Esophagus muscularis mucosa (tissue), 4 donors: Measurements from ENCODE around the gene ARL4C. TPM values are rescaled to one million over a fixed set of nuclear protein-coding genes. Genes with fewer than 3 reads are reported as not detected.

ENCODE experiments used
- DNase-seq: peaks from one replicate; pipeline ENCODE4 v3.0.0-alpha.2; 2017; ENCODE audit errors: extremely low spot score
- H3K27ac ChIP-seq, 4 donors: fragments of 200-600 bp; sonication (generic); replicated peaks in 1 of 4; 1 replicate in 3 of 4; 2 replicates in 1 of 4; pipeline ENCODE4 v1.5.1; 2016 to 2019; ENCODE audit warnings: mild to moderate bottlenecking in 1 of 4
- H3K27me3 ChIP-seq, 4 donors: fragments of 200-600 bp; sonication (generic); one replicate each; pipeline versions ENCODE4 v1.5.1 to v1.6.0; 2016 to 2019
- H3K36me3 ChIP-seq, 4 donors: fragments of 200-600 bp; sonication (generic); one replicate each; pipeline ENCODE4 v1.5.1; 2016 to 2019
- H3K4me1 ChIP-seq, 4 donors: fragments of 200-600 bp; sonication (generic); one replicate each; pipeline ENCODE4 v1.5.1; 2016 to 2019
- H3K4me3 ChIP-seq, 4 donors: fragments of 200-600 bp; sonication (generic); 1 replicate in 2 of 4; 2 replicates in 2 of 4; pipeline ENCODE4 v1.5.1; 2016 to 2019; ENCODE audit warnings: mild to moderate bottlenecking in 4 of 4, moderate library complexity in 1 of 4
- H3K9me3 ChIP-seq, 4 donors: fragments of 200-600 bp; sonication (generic); 1 replicate in 3 of 4; 2 replicates in 1 of 4; pipeline ENCODE4 v1.5.1; 2016 to 2019
- CTCF ChIP-seq, 3 experiments: fragments of 200-600 bp in 2 of 3; fragments of 450-650 bp in 1 of 3; sonication (generic) in 2 of 3; IDR thresholded peaks; one replicate each; pipeline ENCODE4 v1.5.1; 2017 to 2019; ENCODE audit warnings: antibody characterized with exemption in 3 of 3, mild to moderate bottlenecking in 2 of 3, moderate library complexity in 1 of 3
- EP300 ChIP-seq: sonication (generic); formaldehyde crosslinking; IDR thresholded peaks from one replicate; pipeline ENCODE4 v1.6.1; 2017; ENCODE audit warnings: antibody characterized with exemption
- POLR2A ChIP-seq: fragments of 450-650 bp; IDR thresholded peaks from one replicate; pipeline ENCODE4 v1.6.1; 2017; ENCODE audit warnings: antibody characterized with exemption, moderate library complexity, mild to moderate bottlenecking, low read depth
- POLR2AphosphoS5 ChIP-seq, 2 donors: sonication (generic); formaldehyde crosslinking; IDR thresholded peaks; one replicate each; pipeline ENCODE4 v1.6.1; 2017; ENCODE audit warnings: antibody characterized with exemption in 2 of 2
- WGBS: methylation state at CpG from one replicate; pipeline ENCODE4 v1.1.5; 2018; 5-methylcytosine and 5-hydroxymethylcytosine counted together
- intact Hi-C: fragments of 100-400 bp; cut with DNase I; formaldehyde crosslinking; loops from one replicate; pipeline ENCODE4 v1.15.1; 2023
- total RNA-seq, 4 donors: library from RNA; depleted of rRNA; stranded (reverse); fragments of >200 nt; gene quantifications; one replicate each; pipeline versions ENCODE4 v1.1.0 to v1.2.1, GENCODE V29; 2016

Gene ARL4C
- total RNA-seq, 4 donors from 2014 or later, result 3.6 to 16.4 (median 5.4) TPM

GRCh38 chr2:234537929-234538328 lies 41.0 kb upstream of the ARL4C start:
- DNase-seq, result no peak
- Histone ChIP-seq H3K4me1 (no peaks in the 10 kb centered on the region), H3K9me3 (peaks cover 0 to 12% (median 5%) of the 10 kb centered on the region in 4 donors), H3K27me3 (peaks cover 0 to 42% (median 0%) of the 10 kb centered on the region in 4 donors), H3K4me3 (no peak overlapping the region), H3K27ac (no peak overlapping the region), H3K36me3 (no peaks in the 10 kb centered on the region)
- TF ChIP-seq EP300 (no peak), CTCF (IDR thresholded peaks at IDR 0.05) (no peak), POLR2AphosphoS5 (IDR thresholded peaks at IDR 0.05) (no peak), POLR2A (no peak)
- intact Hi-C loops, result no loop called here
- WGBS, result 71% methylated on average over 4 of the region's 4 CpGs

GRCh38 chr2:234536178-234536965 lies 39.5 kb upstream of the ARL4C start:
- Histone ChIP-seq H3K36me3 (no peaks in the 10 kb centered on the region), H3K4me1 (no peaks in the 10 kb centered on the region), H3K27me3 (peaks cover 0 to 47% (median 0%) of the 10 kb centered on the region in 4 donors), H3K9me3 (peaks cover 0 to 15% (median 6%) of the 10 kb centered on the region in 4 donors), H3K4me3 (no peak overlapping the region), H3K27ac (no peak overlapping the region)
- 45% methylated on average over 13 of the region's 13 CpGs for WGBS
- intact Hi-C loops, result no loop called here
- DNase-seq, result no peak
- TF ChIP-seq POLR2AphosphoS5 (IDR thresholded peaks at IDR 0.05) (no peak), CTCF (IDR thresholded peaks at IDR 0.05) (no peak), POLR2A (no peak), EP300 (no peak)

- WGBS, result 89% methylated on average over 1 of the region's 1 CpG
- no peak for DNase-seq
These were observed 38.6 kb upstream of the ARL4C start for GRCh38 chr2:234535464-234535863.

GRCh38 chr2:234534515-234534914 lies 37.6 kb upstream of the ARL4C start:
- H3K4me1 ChIP-seq, result no peaks in the 10 kb centered on the region
- intact Hi-C loops, result no loop called here
- TF ChIP-seq CTCF (IDR thresholded peaks at IDR 0.05), result no peak
- TF ChIP-seq POLR2AphosphoS5 (IDR thresholded peaks at IDR 0.05), result no peak
- no peak for TF ChIP-seq EP300
- no peak for TF ChIP-seq POLR2A
- no peak for DNase-seq
- WGBS, result 87% methylated on average over 7 of the region's 8 CpGs
- no peak overlapping the region for H3K4me3 ChIP-seq
- no peak overlapping the region for H3K27ac ChIP-seq
- H3K9me3 ChIP-seq, result peaks cover 0 to 15% (median 4%) of the 10 kb centered on the region in 4 donors
- peaks cover 0 to 47% (median 0%) of the 10 kb centered on the region in 4 donors for H3K27me3 ChIP-seq
- no peaks in the 10 kb centered on the region for H3K36me3 ChIP-seq

More at GRCh38 chr2:234535464-234535863, 38.6 kb upstream of the ARL4C start:
- Histone ChIP-seq H3K27me3 (peaks cover 0 to 47% (median 0%) of the 10 kb centered on the region in 4 donors), H3K4me3 (no peak overlapping the region), H3K9me3 (peaks cover 0 to 15% (median 6%) of the 10 kb centered on the region in 4 donors), H3K36me3 (no peaks in the 10 kb centered on the region), H3K4me1 (no peaks in the 10 kb centered on the region), H3K27ac (no peak overlapping the region)
- intact Hi-C loops, result no loop called here
- TF ChIP-seq EP300, result no peak
- TF ChIP-seq POLR2A, result no peak
- no peak for TF ChIP-seq CTCF (IDR thresholded peaks at IDR 0.05)
- TF ChIP-seq POLR2AphosphoS5 (IDR thresholded peaks at IDR 0.05), result no peak
